HEK293 (cell line): ENCODE results near the gene MMP15.
A peak's percentile ranks its signal among the peaks of the same experiment; 100 is the strongest.

Experiments
- CTCF ChIA-PET: fragments of 350-600 bp; formaldehyde crosslinking; extraction: SDS; loops from one replicate; lab custom pipeline; 2021; ENCODE audit warnings: antibody characterized with exemption; lab: Yijun Ruan, JAX
- POLR2A ChIA-PET: fragments of 300-600 bp; formaldehyde crosslinking; extraction: SDS; loops from one replicate; lab custom pipeline; 2020; ENCODE audit warnings: antibody characterized with exemption, inconsistent platforms; lab: Yijun Ruan, JAX
- H3K27ac ChIP-seq: fragments of 200-500 bp; sonication (Bioruptor generic); 2 replicates; pipeline ENCODE4 v1.5.1; 2014; ENCODE audit warnings: low read depth, low read length, control low read depth, inconsistent platforms; ENCODE audit errors: extremely low read depth
- H3K36me3 ChIP-seq, 2 experiments: fragments of 200-500 bp in 1 of 2; sonication (Bioruptor generic) in 1 of 2; 1 replicate in 1 of 2; 2 replicates in 1 of 2; pipeline ENCODE4 v1.5.1; 2014 to 2017; ENCODE audit warnings: inconsistent platforms in 2 of 2, low read length in 2 of 2; ENCODE audit not compliant: control insufficient read depth in 2 of 2, insufficient read depth in 1 of 2
- H3K4me1 ChIP-seq: fragments of 200-500 bp; sonication (Bioruptor generic); 2 replicates; pipeline ENCODE4 v1.5.1; 2014; ENCODE audit warnings: mild to moderate bottlenecking, low read length, inconsistent platforms; ENCODE audit not compliant: control insufficient read depth, insufficient read depth
- H3K4me3 ChIP-seq: 2 replicates; pipeline ENCODE4 v1.5.1; 2011; ENCODE audit warnings: low read depth, mild to moderate bottlenecking, control low read depth, low read length, moderate library complexity
- H3K9me3 ChIP-seq: fragments of 200-500 bp; sonication (Bioruptor generic); 2 replicates; pipeline ENCODE4 v1.5.1; 2014; ENCODE audit warnings: low read depth, low read length, inconsistent platforms; ENCODE audit not compliant: control insufficient read depth, insufficient read depth
- FEZF1 ChIP-seq: fragments of 450-650 bp; formaldehyde crosslinking; IDR thresholded peaks from 2 replicates; pipeline ENCODE4 v1.5.1; 2016; ENCODE audit warnings: missing biosample characterization, missing genetic modification characterization
- GFI1B ChIP-seq: fragments of 450-650 bp; formaldehyde crosslinking; IDR thresholded peaks from 2 replicates; pipeline ENCODE4 v1.5.1; 2016; ENCODE audit warnings: missing biosample characterization, missing genetic modification characterization
- MEIS1 ChIP-seq: sonication (generic); formaldehyde crosslinking; IDR thresholded peaks from 2 replicates; pipeline ENCODE4 v1.8.1; 2022; ENCODE audit warnings: missing genetic modification reagents, mild to moderate bottlenecking, borderline replicate concordance
- ZNF112 ChIP-seq: fragments of 450-650 bp; formaldehyde crosslinking; IDR thresholded peaks from 2 replicates; pipeline ENCODE4 v1.5.0; 2017; ENCODE audit warnings: missing biosample characterization, missing genetic modification characterization
- ZNF138 ChIP-seq: fragments of 450-650 bp; formaldehyde crosslinking; IDR thresholded peaks from 2 replicates; pipeline ENCODE4 v1.5.1; 2016; ENCODE audit warnings: missing biosample characterization, missing genetic modification characterization, borderline replicate concordance
- ZNF239 ChIP-seq: fragments of 450-650 bp; formaldehyde crosslinking; IDR thresholded peaks from 2 replicates; pipeline ENCODE4 v1.5.1; 2016; ENCODE audit warnings: missing biosample characterization, missing genetic modification characterization
- ZNF514 ChIP-seq: fragments of 450-650 bp; formaldehyde crosslinking; IDR thresholded peaks from 2 replicates; pipeline ENCODE4 v1.5.1; 2016; ENCODE audit warnings: missing biosample characterization, missing genetic modification characterization
- ZNF621 ChIP-seq: fragments of 450-650 bp; formaldehyde crosslinking; IDR thresholded peaks from 2 replicates; pipeline ENCODE4 v1.5.1; 2017; ENCODE audit warnings: missing biosample characterization, missing genetic modification characterization
- ZNF623 ChIP-seq: fragments of 450-650 bp; formaldehyde crosslinking; IDR thresholded peaks from 2 replicates; pipeline ENCODE4 v1.5.1; 2016; ENCODE audit warnings: missing biosample characterization, missing genetic modification characterization
- ZNF658 ChIP-seq: fragments of 450-650 bp; formaldehyde crosslinking; IDR thresholded peaks from 2 replicates; pipeline ENCODE4; 2016; ENCODE audit warnings: missing biosample characterization, missing genetic modification characterization
- ZNF664 ChIP-seq: fragments of 450-650 bp; formaldehyde crosslinking; IDR thresholded peaks from 2 replicates; pipeline ENCODE4 v1.5.1; 2016; ENCODE audit warnings: missing biosample characterization, missing genetic modification characterization
- ZNF670 ChIP-seq: fragments of 450-650 bp; formaldehyde crosslinking; IDR thresholded peaks from 2 replicates; pipeline ENCODE4 v1.5.1; 2016; ENCODE audit warnings: missing biosample characterization, missing genetic modification characterization, low read depth
- TF ChIP-seq, protein P1 (sequence below): fragments of 450-650 bp; formaldehyde crosslinking; IDR thresholded peaks from 2 replicates; pipeline ENCODE4 v1.5.1; 2016; ENCODE audit warnings: missing biosample characterization, missing genetic modification characterization
- TF ChIP-seq, protein P2 (sequence below): fragments of 450-650 bp; formaldehyde crosslinking; IDR thresholded peaks from 2 replicates; pipeline ENCODE4 v1.5.1; 2017; ENCODE audit warnings: missing biosample characterization, missing genetic modification characterization
- TF ChIP-seq, protein P3 (sequence below): fragments of 450-650 bp; formaldehyde crosslinking; optimal IDR thresholded peaks from 2 replicates; pipeline ENCODE3; 2016; ENCODE audit warnings: missing biosample characterization, mild to moderate bottlenecking, missing genetic modification characterization
- TF ChIP-seq, protein P4 (sequence below): fragments of 450-650 bp; formaldehyde crosslinking; IDR thresholded peaks from 2 replicates; pipeline ENCODE4 v1.5.1; 2016; ENCODE audit warnings: missing biosample characterization, missing genetic modification characterization
- TF ChIP-seq, protein P5 (sequence below): fragments of 450-650 bp; formaldehyde crosslinking; IDR thresholded peaks from 2 replicates; pipeline ENCODE4 v1.5.1; 2016; ENCODE audit warnings: missing biosample characterization, missing genetic modification characterization
- TF ChIP-seq, protein P6 (sequence below): fragments of 450-650 bp; formaldehyde crosslinking; IDR thresholded peaks from 2 replicates; pipeline ENCODE4 v1.5.1; 2017; ENCODE audit warnings: missing biosample characterization, missing genetic modification characterization

Gene MMP15

DNA sequence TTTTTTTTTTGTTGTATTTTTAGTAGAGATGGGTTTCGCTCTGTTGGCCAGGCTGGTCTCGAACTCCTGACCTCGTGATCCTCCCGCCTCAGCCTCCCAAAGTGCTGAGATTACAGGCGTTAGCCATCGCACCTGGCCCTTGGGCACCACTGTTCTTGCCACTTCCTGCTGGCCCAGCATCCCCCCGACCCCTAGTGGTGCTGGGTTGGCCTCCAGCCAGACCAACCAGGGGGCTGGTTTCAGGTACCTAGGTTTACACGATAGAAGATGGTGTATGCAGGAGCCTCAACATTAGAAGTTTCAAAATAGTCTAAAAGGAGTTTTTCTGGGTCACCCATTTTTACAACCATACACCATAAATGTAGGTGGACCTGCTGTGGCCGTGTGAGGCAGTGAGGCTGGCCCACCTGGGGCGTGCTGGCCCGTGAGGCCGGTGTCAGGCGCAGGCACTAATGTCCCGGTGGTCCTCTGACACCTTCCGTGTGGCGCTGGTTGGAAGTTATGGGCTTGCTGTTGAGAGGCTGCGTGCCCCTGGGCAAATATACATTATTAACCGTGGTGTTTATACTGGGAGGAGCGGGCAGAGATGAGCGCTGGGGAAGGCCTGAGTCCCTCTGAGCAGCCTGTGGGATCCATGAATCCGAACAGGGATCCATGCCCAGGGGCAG lies 60.2 kb downstream of the MMP15 start:
- no peaks in the 10 kb centered on the region for H3K9me3 ChIP-seq
- H3K27ac ChIP-seq: no peak overlapping the region
- no peaks in the 10 kb centered on the region for H3K36me3 ChIP-seq
- CTCF ChIA-PET: interaction anchor here (2.5 kb wide), 1 partner anchor 11 kb away, joined by 9 read pairs; no protein-coding TSS in a partner anchor
- no peak overlapping the region for H3K4me3 ChIP-seq
- POLR2A ChIA-PET: no interaction called here
- no peaks in the 10 kb centered on the region for H3K4me1 ChIP-seq
- no peak for TF ChIP-seq ZNF514 (tag by site-specific recombination)
- TF ChIP-seq ZNF664 (tag by site-specific recombination): no peak
- TF ChIP-seq, protein P1, sequence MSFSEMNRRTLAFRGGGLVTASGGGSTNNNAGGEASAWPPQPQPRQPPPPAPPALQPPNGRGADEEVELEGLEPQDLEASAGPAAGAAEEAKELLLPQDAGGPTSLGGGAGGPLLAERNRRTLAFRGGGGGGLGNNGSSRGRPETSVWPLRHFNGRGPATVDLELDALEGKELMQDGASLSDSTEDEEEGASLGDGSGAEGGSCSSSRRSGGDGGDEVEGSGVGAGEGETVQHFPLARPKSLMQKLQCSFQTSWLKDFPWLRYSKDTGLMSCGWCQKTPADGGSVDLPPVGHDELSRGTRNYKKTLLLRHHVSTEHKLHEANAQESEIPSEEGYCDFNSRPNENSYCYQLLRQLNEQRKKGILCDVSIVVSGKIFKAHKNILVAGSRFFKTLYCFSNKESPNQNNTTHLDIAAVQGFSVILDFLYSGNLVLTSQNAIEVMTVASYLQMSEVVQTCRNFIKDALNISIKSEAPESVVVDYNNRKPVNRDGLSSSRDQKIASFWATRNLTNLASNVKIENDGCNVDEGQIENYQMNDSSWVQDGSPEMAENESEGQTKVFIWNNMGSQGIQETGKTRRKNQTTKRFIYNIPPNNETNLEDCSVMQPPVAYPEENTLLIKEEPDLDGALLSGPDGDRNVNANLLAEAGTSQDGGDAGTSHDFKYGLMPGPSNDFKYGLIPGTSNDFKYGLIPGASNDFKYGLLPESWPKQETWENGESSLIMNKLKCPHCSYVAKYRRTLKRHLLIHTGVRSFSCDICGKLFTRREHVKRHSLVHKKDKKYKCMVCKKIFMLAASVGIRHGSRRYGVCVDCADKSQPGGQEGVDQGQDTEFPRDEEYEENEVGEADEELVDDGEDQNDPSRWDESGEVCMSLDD: no peak
- TF ChIP-seq, protein P2, sequence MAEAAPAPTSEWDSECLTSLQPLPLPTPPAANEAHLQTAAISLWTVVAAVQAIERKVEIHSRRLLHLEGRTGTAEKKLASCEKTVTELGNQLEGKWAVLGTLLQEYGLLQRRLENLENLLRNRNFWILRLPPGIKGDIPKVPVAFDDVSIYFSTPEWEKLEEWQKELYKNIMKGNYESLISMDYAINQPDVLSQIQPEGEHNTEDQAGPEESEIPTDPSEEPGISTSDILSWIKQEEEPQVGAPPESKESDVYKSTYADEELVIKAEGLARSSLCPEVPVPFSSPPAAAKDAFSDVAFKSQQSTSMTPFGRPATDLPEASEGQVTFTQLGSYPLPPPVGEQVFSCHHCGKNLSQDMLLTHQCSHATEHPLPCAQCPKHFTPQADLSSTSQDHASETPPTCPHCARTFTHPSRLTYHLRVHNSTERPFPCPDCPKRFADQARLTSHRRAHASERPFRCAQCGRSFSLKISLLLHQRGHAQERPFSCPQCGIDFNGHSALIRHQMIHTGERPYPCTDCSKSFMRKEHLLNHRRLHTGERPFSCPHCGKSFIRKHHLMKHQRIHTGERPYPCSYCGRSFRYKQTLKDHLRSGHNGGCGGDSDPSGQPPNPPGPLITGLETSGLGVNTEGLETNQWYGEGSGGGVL (tag by site-specific recombination): no peak

DNA sequence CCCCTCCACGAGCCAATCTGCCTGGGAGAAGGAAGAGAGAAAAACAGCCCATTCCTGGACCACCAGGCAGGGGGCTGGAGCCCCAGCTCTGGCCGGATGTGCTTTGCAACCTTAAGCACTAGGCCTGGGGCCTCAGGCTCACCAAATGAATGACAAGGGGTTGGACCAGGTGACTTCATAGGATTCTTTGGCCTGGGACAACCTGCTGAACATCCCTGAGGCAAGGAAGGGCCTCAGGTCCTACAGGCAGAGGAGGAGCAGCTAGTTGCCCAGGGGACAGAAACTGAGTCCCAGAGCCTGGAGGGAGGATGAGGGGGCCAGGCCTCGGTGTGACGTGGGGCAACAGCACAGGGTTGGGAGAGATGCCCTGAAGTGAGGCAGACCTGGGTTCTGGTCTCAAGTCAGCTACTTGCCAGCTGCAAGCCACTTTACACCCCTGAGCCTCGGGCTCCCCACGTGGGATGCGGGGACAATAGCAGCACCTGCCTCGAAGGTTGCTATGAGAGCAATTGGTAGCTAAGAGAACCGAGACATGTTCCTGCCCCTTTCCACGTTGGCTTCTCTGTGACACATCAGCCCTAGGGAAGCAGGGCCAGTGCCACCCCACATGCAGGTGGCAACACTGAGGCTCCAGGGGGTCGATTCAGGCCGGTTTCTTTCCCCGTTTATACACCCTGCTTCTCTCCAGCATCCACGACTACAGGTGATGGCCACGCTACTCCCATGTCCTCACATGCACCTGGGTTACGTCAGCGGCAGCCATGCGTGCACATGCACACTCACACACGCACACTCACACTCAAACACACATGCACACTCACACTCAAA lies 61.0 kb downstream of the MMP15 start:
- POLR2A ChIA-PET: no interaction called here
- H3K4me1 ChIP-seq: no peaks in the 10 kb centered on the region
- no peaks in the 10 kb centered on the region for H3K9me3 ChIP-seq
- no peak overlapping the region for H3K4me3 ChIP-seq
- TF ChIP-seq, protein P3, sequence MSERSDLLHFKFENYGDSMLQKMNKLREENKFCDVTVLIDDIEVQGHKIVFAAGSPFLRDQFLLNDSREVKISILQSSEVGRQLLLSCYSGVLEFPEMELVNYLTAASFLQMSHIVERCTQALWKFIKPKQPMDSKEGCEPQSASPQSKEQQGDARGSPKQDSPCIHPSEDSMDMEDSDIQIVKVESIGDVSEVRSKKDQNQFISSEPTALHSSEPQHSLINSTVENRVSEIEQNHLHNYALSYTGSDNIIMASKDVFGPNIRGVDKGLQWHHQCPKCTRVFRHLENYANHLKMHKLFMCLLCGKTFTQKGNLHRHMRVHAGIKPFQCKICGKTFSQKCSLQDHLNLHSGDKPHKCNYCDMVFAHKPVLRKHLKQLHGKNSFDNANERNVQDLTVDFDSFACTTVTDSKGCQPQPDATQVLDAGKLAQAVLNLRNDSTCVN (tag by site-specific recombination): no peak
- CTCF ChIA-PET: no interaction called here
- no peaks in the 10 kb centered on the region for H3K36me3 ChIP-seq
- no peak overlapping the region for H3K27ac ChIP-seq

DNA sequence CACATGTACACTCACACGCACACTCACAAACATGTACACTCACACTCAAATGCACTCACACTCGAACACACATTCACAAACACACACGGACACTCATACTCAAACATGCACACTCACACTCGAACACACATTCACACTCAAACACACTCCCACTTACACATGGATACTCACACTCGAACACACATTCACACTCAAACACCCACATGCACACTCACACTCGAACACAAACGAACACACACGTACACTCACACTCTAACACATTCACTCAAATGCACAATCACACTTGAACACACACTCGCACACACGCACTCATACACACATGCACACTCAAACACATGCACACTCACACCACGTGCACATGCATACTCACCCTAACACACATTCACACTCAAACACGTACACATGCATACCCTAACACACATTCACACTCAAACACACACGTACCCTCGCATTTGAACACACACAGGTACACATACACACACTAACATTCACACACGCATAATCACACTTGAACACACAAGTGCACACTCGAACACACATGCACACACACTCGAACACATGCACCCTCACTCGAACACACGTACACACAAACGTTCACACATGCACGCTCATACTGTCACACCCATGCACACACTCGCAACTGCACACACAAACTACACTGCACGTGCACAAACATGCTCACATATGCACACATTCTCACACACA lies 61.8 kb downstream of the MMP15 start:
- H3K4me1 ChIP-seq: no peaks in the 10 kb centered on the region
- no peak overlapping the region for H3K27ac ChIP-seq
- no peaks in the 10 kb centered on the region for H3K9me3 ChIP-seq
- ChIA-PET CTCF (no interaction called here), POLR2A (no interaction called here)
- no peak overlapping the region for H3K4me3 ChIP-seq
- no peaks in the 10 kb centered on the region for H3K36me3 ChIP-seq
- no peak for TF ChIP-seq FEZF1
- no peak for TF ChIP-seq ZNF658 (tag by site-specific recombination)
- TF ChIP-seq ZNF239 (tag by site-specific recombination): 0 out of 2 replicates have a peak, but pooled peaks have one; percentile 49
- TF ChIP-seq ZNF670 (tag by site-specific recombination): no peak
- no peak; the same call in 1 of the 2 replicates for TF ChIP-seq ZNF112 (tag by site-specific recombination)
- TF ChIP-seq ZNF621 (tag by site-specific recombination): 0 out of 2 replicates have a peak, but pooled peaks have one; percentile 8
- TF ChIP-seq, protein P4, sequence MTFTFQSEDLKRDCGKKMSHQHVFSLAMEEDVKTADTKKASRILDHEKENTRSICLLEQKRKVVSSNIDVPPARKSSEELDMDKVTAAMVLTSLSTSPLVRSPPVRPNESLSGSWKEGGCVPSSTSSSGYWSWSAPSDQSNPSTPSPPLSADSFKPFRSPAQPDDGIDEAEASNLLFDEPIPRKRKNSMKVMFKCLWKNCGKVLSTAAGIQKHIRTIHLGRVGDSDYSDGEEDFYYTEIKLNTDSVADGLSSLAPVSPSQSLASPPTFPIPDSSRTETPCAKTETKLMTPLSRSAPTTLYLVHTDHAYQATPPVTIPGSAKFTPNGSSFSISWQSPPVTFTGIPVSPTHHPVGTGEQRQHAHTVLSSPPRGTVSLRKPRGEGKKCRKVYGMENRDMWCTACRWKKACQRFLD (tag by site-specific recombination): no peak
- TF ChIP-seq, protein P5, sequence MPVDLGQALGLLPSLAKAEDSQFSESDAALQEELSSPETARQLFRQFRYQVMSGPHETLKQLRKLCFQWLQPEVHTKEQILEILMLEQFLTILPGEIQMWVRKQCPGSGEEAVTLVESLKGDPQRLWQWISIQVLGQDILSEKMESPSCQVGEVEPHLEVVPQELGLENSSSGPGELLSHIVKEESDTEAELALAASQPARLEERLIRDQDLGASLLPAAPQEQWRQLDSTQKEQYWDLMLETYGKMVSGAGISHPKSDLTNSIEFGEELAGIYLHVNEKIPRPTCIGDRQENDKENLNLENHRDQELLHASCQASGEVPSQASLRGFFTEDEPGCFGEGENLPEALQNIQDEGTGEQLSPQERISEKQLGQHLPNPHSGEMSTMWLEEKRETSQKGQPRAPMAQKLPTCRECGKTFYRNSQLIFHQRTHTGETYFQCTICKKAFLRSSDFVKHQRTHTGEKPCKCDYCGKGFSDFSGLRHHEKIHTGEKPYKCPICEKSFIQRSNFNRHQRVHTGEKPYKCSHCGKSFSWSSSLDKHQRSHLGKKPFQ: peak; percentile 84
- TF ChIP-seq, protein P6, sequence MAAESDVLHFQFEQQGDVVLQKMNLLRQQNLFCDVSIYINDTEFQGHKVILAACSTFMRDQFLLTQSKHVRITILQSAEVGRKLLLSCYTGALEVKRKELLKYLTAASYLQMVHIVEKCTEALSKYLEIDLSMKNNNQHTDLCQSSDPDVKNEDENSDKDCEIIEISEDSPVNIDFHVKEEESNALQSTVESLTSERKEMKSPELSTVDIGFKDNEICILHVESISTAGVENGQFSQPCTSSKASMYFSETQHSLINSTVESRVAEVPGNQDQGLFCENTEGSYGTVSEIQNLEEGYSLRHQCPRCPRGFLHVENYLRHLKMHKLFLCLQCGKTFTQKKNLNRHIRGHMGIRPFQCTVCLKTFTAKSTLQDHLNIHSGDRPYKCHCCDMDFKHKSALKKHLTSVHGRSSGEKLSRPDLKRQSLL (tag by site-specific recombination): no peak
- no peak for TF ChIP-seq ZNF138 (tag by site-specific recombination)
- no peak for TF ChIP-seq MEIS1 (CRISPR knock-in tag)
- no peak for TF ChIP-seq GFI1B
- no peak for TF ChIP-seq ZNF623 (tag by site-specific recombination)
